GM21737 (cell line): ENCODE results near the gene SLC12A8.

Source experiments
- ATAC-seq: cut with Tn5 transposase; IDR thresholded peaks from one replicate; pipeline ENCODE4 v1.9.1; 2021; ENCODE audit warnings: mild to moderate bottlenecking, moderate library complexity; ENCODE audit not compliant: unreplicated experiment

SLC12A8 gene

GRCh38 chr3:125212509-125213363 is at the start of gene SLC12A8:
TSS of gene SLC12A8 (minus strand) at chr3:125212748. CDS start at chr3:125211349, 1,399 bp downstream.
- ATAC-seq: no peak

- ATAC-seq: no peak
These were observed 49.6 kb upstream of the SLC12A8 start for GRCh38 chr3:125262161-125262560.

- no peak for ATAC-seq
These were observed 48.5 kb upstream of the SLC12A8 start for GRCh38 chr3:125261031-125261430.

GRCh38 chr3:125260158-125260557 is 47.6 kb upstream of the SLC12A8 start:
- ATAC-seq: no peak

- no peak for ATAC-seq
These were observed 45.0 kb upstream of the SLC12A8 start for GRCh38 chr3:125257536-125257935.

- no peak for ATAC-seq
These were observed 44.1 kb upstream of the SLC12A8 start for GRCh38 chr3:125256675-125257074.

GRCh38 chr3:125250973-125251372 is 38.4 kb upstream of the SLC12A8 start:
- ATAC-seq: no peak

GRCh38 chr3:125246237-125246636 is 33.7 kb upstream of the SLC12A8 start:
- ATAC-seq: no peak

- no peak for ATAC-seq
These were observed 33.0 kb upstream of the SLC12A8 start for GRCh38 chr3:125245521-125245920.

GRCh38 chr3:125240496-125240895 is 27.9 kb upstream of the SLC12A8 start:
- no peak for ATAC-seq

- ATAC-seq: no peak
These were observed 26.7 kb upstream of the SLC12A8 start for GRCh38 chr3:125239266-125239665.

GRCh38 chr3:125238759-125239158 is 26.2 kb upstream of the SLC12A8 start:
- no peak for ATAC-seq

- no peak for ATAC-seq
These were observed 23.9 kb upstream of the SLC12A8 start for GRCh38 chr3:125236331-125236903.

- no peak for ATAC-seq
These were observed 22.3 kb upstream of the SLC12A8 start for GRCh38 chr3:125234831-125235230.

GRCh38 chr3:125232401-125232800 is 19.9 kb upstream of the SLC12A8 start:
- no peak for ATAC-seq

- no peak for ATAC-seq
These were observed 19.3 kb upstream of the SLC12A8 start for GRCh38 chr3:125231895-125232294.

- no peak for ATAC-seq
These were observed 17.2 kb upstream of the SLC12A8 start for GRCh38 chr3:125229707-125230106.

- ATAC-seq: no peak
These were observed 16.6 kb upstream of the SLC12A8 start for GRCh38 chr3:125229168-125229567.

- no peak for ATAC-seq
These were observed 9.3 kb upstream of the SLC12A8 start for GRCh38 chr3:125221831-125222230.

GRCh38 chr3:125220727-125221429 is 8.3 kb upstream of the SLC12A8 start:
- no peak for ATAC-seq

GRCh38 chr3:125220183-125220582 is 7.6 kb upstream of the SLC12A8 start:
- ATAC-seq: no peak

- ATAC-seq: no peak
These were observed 6.7 kb upstream of the SLC12A8 start for GRCh38 chr3:125219261-125219701.
